Liver (tissue), 9 donors: Measurements from ENCODE around the gene MPPE1. TPM values are rescaled to one million over a fixed set of nuclear protein-coding genes. Genes with fewer than 3 reads are reported as not detected.

Experiments
- DNase-seq: peaks from one replicate; pipeline ENCODE4 v3.0.0-alpha.2; 2017; ENCODE audit warnings: low spot score
- H3K27ac ChIP-seq, 2 donors: one replicate each; pipeline ENCODE4 v1.7.0; 2013; ENCODE audit warnings: inconsistent platforms in 2 of 2, low read length in 2 of 2, control low read depth in 1 of 2, low read depth in 1 of 2, mild to moderate bottlenecking in 1 of 2
- H3K27me3 ChIP-seq, 4 donors: one replicate each; pipeline versions ENCODE4 v1.6.1 to v1.7.0; 2013; ENCODE audit warnings: low read length in 3 of 4, inconsistent platforms in 1 of 4, mild to moderate bottlenecking in 1 of 4, moderate library complexity in 1 of 4; ENCODE audit not compliant: control insufficient read depth in 4 of 4, insufficient read depth in 4 of 4
- H3K36me3 ChIP-seq, 4 donors: one replicate each; pipeline versions ENCODE4 v1.6.1 to v1.7.0; 2013; ENCODE audit warnings: low read length in 3 of 4, mild to moderate bottlenecking in 3 of 4, low read depth in 1 of 4, moderate library complexity in 1 of 4; ENCODE audit not compliant: control insufficient read depth in 4 of 4, insufficient read depth in 3 of 4
- H3K4me1 ChIP-seq, 4 donors: one replicate each; pipeline versions ENCODE4 v1.6.1 to v1.7.0; 2013; ENCODE audit warnings: low read length in 3 of 4, mild to moderate bottlenecking in 3 of 4, moderate library complexity in 1 of 4; ENCODE audit not compliant: control insufficient read depth in 4 of 4, insufficient read depth in 4 of 4
- H3K4me3 ChIP-seq, 3 donors: one replicate each; pipeline versions ENCODE4 v1.6.1 to v1.7.0; 2013; ENCODE audit warnings: low read length in 3 of 3, control low read depth in 1 of 3, low read depth in 1 of 3, mild to moderate bottlenecking in 1 of 3
- H3K9ac ChIP-seq, 2 donors: one replicate each; pipeline ENCODE4 v1.7.0; 2013; ENCODE audit warnings: low read length in 2 of 2, mild to moderate bottlenecking in 2 of 2, moderate library complexity in 2 of 2, control low read depth in 1 of 2, low read depth in 1 of 2
- H3K9me3 ChIP-seq, 4 donors: one replicate each; pipeline versions ENCODE4 v1.6.1 to v1.7.0; 2013; ENCODE audit warnings: low read length in 3 of 4; ENCODE audit not compliant: control insufficient read depth in 4 of 4
- ATF3 ChIP-seq: IDR thresholded peaks from 2 replicates; pipeline ENCODE4 v1.6.1; 2016; ENCODE audit warnings: antibody characterized with exemption
- CTCF ChIP-seq: fragments of 150-350 bp; IDR thresholded peaks from 2 replicates; pipeline ENCODE4 v1.5.1; 2017; ENCODE audit warnings: improper control_type of control experiment, low read depth, low read length; ENCODE audit not compliant: missing input control
- EGR1 ChIP-seq, 2 donors: IDR thresholded peaks; 2 replicates each; pipeline ENCODE4 v1.6.1; 2016 to 2018; ENCODE audit warnings: antibody characterized with exemption in 2 of 2, low read depth in 2 of 2
- FOXA1 ChIP-seq: IDR thresholded peaks from 2 replicates; pipeline ENCODE4 v1.6.1; 2016; ENCODE audit warnings: antibody characterized with exemption
- GABPA ChIP-seq, 2 donors: IDR thresholded peaks in 1 of 2; conservative IDR thresholded peaks in 1 of 2; 2 replicates each; pipeline ENCODE4 v1.6.1; 2016; ENCODE audit warnings: antibody characterized with exemption in 2 of 2, mild to moderate bottlenecking in 1 of 2, moderate library complexity in 1 of 2
- HNF4A ChIP-seq, 2 donors: conservative IDR thresholded peaks; 2 replicates each; pipeline ENCODE4 v1.6.1; 2016; ENCODE audit warnings: antibody characterized with exemption in 2 of 2, mild to moderate bottlenecking in 2 of 2
- HNF4G ChIP-seq: IDR thresholded peaks from 2 replicates; pipeline ENCODE4 v1.6.1; 2016; ENCODE audit warnings: antibody characterized with exemption
- JUND ChIP-seq, 2 donors: IDR thresholded peaks; 2 replicates each; pipeline ENCODE4 v1.6.1; 2016; ENCODE audit warnings: antibody characterized with exemption in 2 of 2
- MAX ChIP-seq: IDR thresholded peaks from 2 replicates; pipeline ENCODE4 v1.6.1; 2016; ENCODE audit warnings: antibody characterized with exemption
- RAD21 ChIP-seq, 2 donors: IDR thresholded peaks; 2 replicates each; pipeline ENCODE4 v1.6.1; 2016; ENCODE audit warnings: antibody characterized with exemption in 2 of 2, mild to moderate bottlenecking in 2 of 2
- REST ChIP-seq: IDR thresholded peaks from 2 replicates; pipeline ENCODE4 v1.6.1; 2016; ENCODE audit warnings: antibody characterized with exemption, mild to moderate bottlenecking
- SP1 ChIP-seq: IDR thresholded peaks from 2 replicates; pipeline ENCODE4 v1.6.1; 2018; ENCODE audit warnings: antibody characterized with exemption, mild to moderate bottlenecking
- YY1 ChIP-seq: IDR thresholded peaks from 2 replicates; pipeline ENCODE4 v1.6.1; 2016; ENCODE audit warnings: antibody characterized with exemption, mild to moderate bottlenecking
- WGBS: extraction: QIAGEN DNeasy Blood & Tissue Kit; methylation state at CpG from one replicate; pipeline ENCODE4 v1.1.7; 2013; 5-methylcytosine and 5-hydroxymethylcytosine counted together
- polyA plus RNA-seq, 2 donors: library from polyadenylated mRNA; stranded (reverse) in 1 of 2; unstranded in 1 of 2; fragments of 200-250 nt in 1 of 2; fragments of >200 nt in 1 of 2; fragmentation: Nextera tagmentation in 1 of 2; extraction: Ambion mirVana in 1 of 2; gene quantifications; one replicate each; pipeline versions ENCODE4 v1.2.1 to v1.2.3, GENCODE V29; 2013 to 2015
- total RNA-seq, 2 donors: library from RNA; depleted of rRNA; stranded (reverse); fragments of >200 nt; gene quantifications; one replicate each; pipeline ENCODE4 v1.2.3, GENCODE V29; 2014
- donor health status: healthy.
- donor health status: healthy.
- donor health status: healthy.
- donor health status: healthy.
- donor health status: healthy.

Gene MPPE1
- total and polyA plus RNA-seq, 4 donors, result 9.8 to 31.6 (median 26.1) TPM

GRCh38 chr18:11909061-11909455, 941 bp upstream of the MPPE1 start:
- peaks cover 7 to 27% (median 18%) of the 10 kb centered on the region in 4 donors for H3K4me1 ChIP-seq

GRCh38 chr18:11906926-11907874, 917 bp downstream of the MPPE1 start:
- peak overlapping the region; percentile 80 to 97 (median 96) for H3K4me3 ChIP-seq
- H3K4me1 ChIP-seq, result peaks cover 7 to 27% (median 18%) of the 10 kb centered on the region in 4 donors
- H3K36me3 ChIP-seq, result peaks cover 0 to 14% (median 7%) of the 10 kb centered on the region in 4 donors
- H3K9me3 ChIP-seq, result no peaks in the 10 kb centered on the region
- peak overlapping the region; percentile 89 to 92 for H3K9ac ChIP-seq
- H3K27me3 ChIP-seq, result no peaks in the 10 kb centered on the region
- TF ChIP-seq HNF4G, result no peak
- no peak for TF ChIP-seq HNF4A (conservative IDR thresholded peaks at IDR 0.05)
- TF ChIP-seq EGR1 (IDR thresholded peaks at IDR 0.05; ENCODE audit: low read depth in 2 of 2), result no peak
- TF ChIP-seq RAD21 (IDR thresholded peaks at IDR 0.05), result no peak
- TF ChIP-seq JUND (IDR thresholded peaks at IDR 0.05), result no peak
- no peak for TF ChIP-seq SP1
- peak overlapping the region; percentile 38 to 100 for H3K27ac ChIP-seq
- WGBS, result 71% methylated on average over 20 of the region's 20 CpGs
- DNase-seq, result no peak

More at GRCh38 chr18:11909061-11909455, 941 bp upstream of the MPPE1 start:
- Histone ChIP-seq H3K9me3 (no peaks in the 10 kb centered on the region), H3K27ac (peak overlapping the region; percentile 99 to 100), H3K4me3 (peak overlapping the region; percentile 79 to 97 (median 80)), H3K27me3 (no peaks in the 10 kb centered on the region), H3K9ac (peak overlapping the region; percentile 87 to 94), H3K36me3 (peaks cover 0 to 2% (median under 1%) of the 10 kb centered on the region in 4 donors)
- no peak for TF ChIP-seq HNF4A (conservative IDR thresholded peaks at IDR 0.05)
- no peak for TF ChIP-seq HNF4G
- no peak for TF ChIP-seq REST
- TF ChIP-seq MAX, result no peak
- no peak for TF ChIP-seq ATF3
- TF ChIP-seq RAD21 (IDR thresholded peaks at IDR 0.05), result no peak
- 12% methylated on average over 13 of the region's 13 CpGs for WGBS
- DNase-seq, result no peak

GRCh38 chr18:11906176-11906575, 1.9 kb downstream of the MPPE1 start:
- no peak for DNase-seq
- Histone ChIP-seq H3K4me1 (peaks cover 7 to 27% (median 18%) of the 10 kb centered on the region in 4 donors), H3K9me3 (no peaks in the 10 kb centered on the region), H3K36me3 (peaks cover 3 to 17% (median 10%) of the 10 kb centered on the region in 4 donors), H3K27me3 (no peaks in the 10 kb centered on the region), H3K27ac (peak overlapping the region; percentile 4 to 58), H3K9ac (peak overlapping the region in 1 of 2 donors; percentile 44), H3K4me3 (peak overlapping the region in 1 of 3 donors; percentile 8)
- 47% methylated on average over 1 of the region's 1 CpG for WGBS
- TF ChIP-seq FOXA1 (no peak), CTCF (no peak), ATF3 (no peak), SP1 (no peak), YY1 (no peak), RAD21 (IDR thresholded peaks at IDR 0.05) (no peak), GABPA (IDR thresholded peaks at IDR 0.05 in 1 of 2, conservative IDR thresholded peaks at IDR 0.05 in 1 of 2) (no peak), REST (no peak), MAX (no peak), HNF4G (no peak), EGR1 (IDR thresholded peaks at IDR 0.05; ENCODE audit: low read depth in 2 of 2) (no peak), JUND (IDR thresholded peaks at IDR 0.05) (no peak)
